PFSK-1 (cell line): ENCODE data around the gene CD44.

Experiments used
- FOXP2 ChIP-seq: optimal IDR thresholded peaks from 2 replicates; pipeline ENCODE3; 2011; ENCODE audit warnings: borderline replicate concordance, control low read depth, inconsistent platforms; ENCODE audit not compliant: insufficient read depth; ENCODE audit errors: extremely low read length, extremely low read depth
- POLR2AphosphoS5 ChIP-seq: IDR thresholded peaks from 2 replicates; pipeline ENCODE4 v1.6.1; 2012; ENCODE audit warnings: low read depth, mild to moderate bottlenecking, control low read depth, low read length, moderate library complexity
- REST ChIP-seq, 2 experiments: IDR thresholded peaks; 2 replicates each; pipeline versions ENCODE4 v1.6.1 to v1.8.0; 2011 to 2012; ENCODE audit warnings: low read depth in 2 of 2, low read length in 2 of 2, control low read depth in 1 of 2, inconsistent platforms in 1 of 2, mild to moderate bottlenecking in 1 of 2, moderate library complexity in 1 of 2; ENCODE audit not compliant: insufficient read depth in 1 of 2
- SIN3A ChIP-seq: IDR thresholded peaks from 2 replicates; pipeline ENCODE4 v1.6.1; 2012; ENCODE audit warnings: mild to moderate bottlenecking, low read length, moderate library complexity, borderline replicate concordance; ENCODE audit not compliant: insufficient read depth
- TAF1 ChIP-seq: IDR thresholded peaks from 2 replicates; pipeline ENCODE4 v1.6.1; 2012; ENCODE audit warnings: low read length, control low read depth, borderline replicate concordance; ENCODE audit not compliant: insufficient read depth

The CD44 gene

GRCh38 chr11:35253237-35253636, 114.3 kb downstream of the CD44 start:
- TF ChIP-seq SIN3A: no peak
- no peak for TF ChIP-seq FOXP2
- TF ChIP-seq TAF1: no peak

GRCh38 chr11:35255514-35255913, 116.5 kb downstream of the CD44 start:
- no peak for TF ChIP-seq SIN3A
- TF ChIP-seq FOXP2: no peak
- TF ChIP-seq TAF1: no peak
- TF ChIP-seq REST (IDR thresholded peaks at IDR 0.05; ENCODE audit: insufficient read depth in 1 of 2, low read depth in 2 of 2, low read length in 2 of 2): no peak
- TF ChIP-seq POLR2AphosphoS5: no peak

- TF ChIP-seq TAF1: no peak
- TF ChIP-seq REST (IDR thresholded peaks at IDR 0.05; ENCODE audit: insufficient read depth in 1 of 2, low read depth in 2 of 2, low read length in 2 of 2): no peak
- no peak for TF ChIP-seq FOXP2
- TF ChIP-seq POLR2AphosphoS5: no peak
- TF ChIP-seq SIN3A: no peak
Measured at GRCh38 chr11:35256296-35256695, 117.3 kb downstream of the CD44 start.

- no peak for TF ChIP-seq REST (IDR thresholded peaks at IDR 0.05; ENCODE audit: insufficient read depth in 1 of 2, low read depth in 2 of 2, low read length in 2 of 2)
- no peak for TF ChIP-seq TAF1
- TF ChIP-seq SIN3A: no peak
- no peak for TF ChIP-seq FOXP2
- TF ChIP-seq POLR2AphosphoS5: no peak
Measured at GRCh38 chr11:35257281-35257680, 118.3 kb downstream of the CD44 start.

GRCh38 chr11:35259529-35259928, 120.6 kb downstream of the CD44 start:
- no peak for TF ChIP-seq TAF1
- TF ChIP-seq FOXP2: no peak
- no peak for TF ChIP-seq SIN3A
- TF ChIP-seq REST (IDR thresholded peaks at IDR 0.05; ENCODE audit: insufficient read depth in 1 of 2, low read depth in 2 of 2, low read length in 2 of 2): no peak
- TF ChIP-seq POLR2AphosphoS5: no peak
